ENCODE measurements around the gene OAS3. TPM values are rescaled to one million over a fixed set of nuclear protein-coding genes. Genes with fewer than 3 reads are reported as not detected.
"Not testable (repeated sequence)": the region's sequence is repeated elsewhere in the genome, so short reads cannot be mapped to it uniquely, and the experiment has no call there.

The OAS3 gene
- polyA plus RNA-seq, 1 donor, result 12.3 TPM

GRCh38 chr12:112980491-112981158 lies 42.4 kb downstream of the OAS3 start:
- Histone ChIP-seq H3K27me3 (ENCODE audit: control insufficient read depth, insufficient read depth, low read length) (no peaks in the 10 kb centered on the region), H3K9me3 (ENCODE audit: control insufficient read depth, low read depth, low read length) (no peaks in the 10 kb centered on the region), H3K4me1 (ENCODE audit: control insufficient read depth, insufficient read depth, low read length) (no peaks in the 10 kb centered on the region), H3K36me3 (ENCODE audit: control insufficient read depth, insufficient read depth, low read length) (no peaks in the 10 kb centered on the region), H3K27ac (ENCODE audit: low read length) (no peak overlapping the region), H3K4me3 (ENCODE audit: low read length) (no peak overlapping the region)
- DNase-seq, result no peak
- WGBS (ENCODE audit: insufficient coverage, low lambda C conversion rate), result 100% methylated on average over 1 of the region's 4 CpGs

- Histone ChIP-seq H3K9me3 (ENCODE audit: control insufficient read depth, low read depth, low read length) (no peaks in the 10 kb centered on the region), H3K4me3 (ENCODE audit: low read length) (no peak overlapping the region), H3K36me3 (ENCODE audit: control insufficient read depth, insufficient read depth, low read length) (no peaks in the 10 kb centered on the region), H3K27ac (ENCODE audit: low read length) (no peak overlapping the region), H3K4me1 (ENCODE audit: control insufficient read depth, insufficient read depth, low read length) (no peaks in the 10 kb centered on the region), H3K27me3 (ENCODE audit: control insufficient read depth, insufficient read depth, low read length) (peaks cover 5% of the 10 kb centered on the region)
- no peak for DNase-seq
- no CpG with 5 or more reads among the region's 1 CpG for WGBS (ENCODE audit: insufficient coverage, low lambda C conversion rate)
Observed at GRCh38 chr12:112985642-112986290, 47.5 kb downstream of the OAS3 start.

GRCh38 chr12:112986291-112986800 lies 48.1 kb downstream of the OAS3 start:
- Histone ChIP-seq H3K9me3 (ENCODE audit: control insufficient read depth, low read depth, low read length) (no peaks in the 10 kb centered on the region), H3K27me3 (ENCODE audit: control insufficient read depth, insufficient read depth, low read length) (peaks cover 5% of the 10 kb centered on the region), H3K36me3 (ENCODE audit: control insufficient read depth, insufficient read depth, low read length) (no peaks in the 10 kb centered on the region), H3K4me3 (ENCODE audit: low read length) (no peak overlapping the region), H3K4me1 (ENCODE audit: control insufficient read depth, insufficient read depth, low read length) (no peaks in the 10 kb centered on the region), H3K27ac (ENCODE audit: low read length) (no peak overlapping the region)
- DNase-seq, result no peak
- no CpG with 5 or more reads among the region's 7 CpGs for WGBS (ENCODE audit: insufficient coverage, low lambda C conversion rate)

- no CpG with 5 or more reads among the region's 2 CpGs for whole genome bisulfite sequencing (ENCODE audit: insufficient coverage, low lambda C conversion rate)
Observed at GRCh38 chr12:112987561-112987960, 49.3 kb downstream of the OAS3 start.

GRCh38 chr12:112988224-112988623 lies 50.0 kb downstream of the OAS3 start:
- no peak overlapping the region for H3K4me3 ChIP-seq (ENCODE audit: low read length)
- 50% methylated on average over 1 of the region's 3 CpGs for WGBS (ENCODE audit: insufficient coverage, low lambda C conversion rate)
- peaks cover 5% of the 10 kb centered on the region for H3K27me3 ChIP-seq (ENCODE audit: control insufficient read depth, insufficient read depth, low read length)
- H3K4me1 ChIP-seq (ENCODE audit: control insufficient read depth, insufficient read depth, low read length), result no peaks in the 10 kb centered on the region
- H3K36me3 ChIP-seq (ENCODE audit: control insufficient read depth, insufficient read depth, low read length), result no peaks in the 10 kb centered on the region
- DNase-seq, result no peak
- H3K9me3 ChIP-seq (ENCODE audit: control insufficient read depth, low read depth, low read length), result no peaks in the 10 kb centered on the region
- H3K27ac ChIP-seq (ENCODE audit: low read length), result no peak overlapping the region

More at GRCh38 chr12:112987561-112987960, 49.3 kb downstream of the OAS3 start:
- H3K27ac ChIP-seq (ENCODE audit: low read length), result no peak overlapping the region
- no peaks in the 10 kb centered on the region for H3K9me3 ChIP-seq (ENCODE audit: control insufficient read depth, low read depth, low read length)
- no peaks in the 10 kb centered on the region for H3K36me3 ChIP-seq (ENCODE audit: control insufficient read depth, insufficient read depth, low read length)
- H3K4me3 ChIP-seq (ENCODE audit: low read length), result no peak overlapping the region
- no peak for DNase-seq
- no peaks in the 10 kb centered on the region for H3K4me1 ChIP-seq (ENCODE audit: control insufficient read depth, insufficient read depth, low read length)
- H3K27me3 ChIP-seq (ENCODE audit: control insufficient read depth, insufficient read depth, low read length), result peaks cover 5% of the 10 kb centered on the region

GRCh38 chr12:112988823-112989385 lies 50.6 kb downstream of the OAS3 start:
- not testable (repeated sequence) for H3K4me1 ChIP-seq (ENCODE audit: control insufficient read depth, insufficient read depth, low read length); H3K27ac ChIP-seq (ENCODE audit: low read length); H3K36me3 ChIP-seq (ENCODE audit: control insufficient read depth, insufficient read depth, low read length); H3K4me3 ChIP-seq (ENCODE audit: low read length); H3K9me3 ChIP-seq (ENCODE audit: control insufficient read depth, low read depth, low read length); DNase-seq; H3K27me3 ChIP-seq (ENCODE audit: control insufficient read depth, insufficient read depth, low read length)
- no CpG with 5 or more reads among the region's 3 CpGs for WGBS (ENCODE audit: insufficient coverage, low lambda C conversion rate)

- no peak for DNase-seq
- H3K27me3 ChIP-seq (ENCODE audit: control insufficient read depth, insufficient read depth, low read length), result peaks cover 5% of the 10 kb centered on the region
- no peak overlapping the region for H3K4me3 ChIP-seq (ENCODE audit: low read length)
- H3K36me3 ChIP-seq (ENCODE audit: control insufficient read depth, insufficient read depth, low read length), result no peaks in the 10 kb centered on the region
- H3K9me3 ChIP-seq (ENCODE audit: control insufficient read depth, low read depth, low read length), result no peaks in the 10 kb centered on the region
- no peaks in the 10 kb centered on the region for H3K4me1 ChIP-seq (ENCODE audit: control insufficient read depth, insufficient read depth, low read length)
- H3K27ac ChIP-seq (ENCODE audit: low read length), result no peak overlapping the region
- no CpG with 5 or more reads among the region's 1 CpG for WGBS (ENCODE audit: insufficient coverage, low lambda C conversion rate)
Observed at GRCh38 chr12:112989806-112990205, 51.5 kb downstream of the OAS3 start.

GRCh38 chr12:112992541-112993398 lies 54.5 kb downstream of the OAS3 start:
- peaks cover 5% of the 10 kb centered on the region for H3K27me3 ChIP-seq (ENCODE audit: control insufficient read depth, insufficient read depth, low read length)
- no CpG with 5 or more reads among the region's 2 CpGs for WGBS (ENCODE audit: insufficient coverage, low lambda C conversion rate)
- H3K4me3 ChIP-seq (ENCODE audit: low read length), result no peak overlapping the region
- no peaks in the 10 kb centered on the region for H3K9me3 ChIP-seq (ENCODE audit: control insufficient read depth, low read depth, low read length)
- DNase-seq, result peak in 1 of 2 donors; percentile 13
- H3K27ac ChIP-seq (ENCODE audit: low read length), result no peak overlapping the region
- H3K4me1 ChIP-seq (ENCODE audit: control insufficient read depth, insufficient read depth, low read length), result no peaks in the 10 kb centered on the region
- H3K36me3 ChIP-seq (ENCODE audit: control insufficient read depth, insufficient read depth, low read length), result no peaks in the 10 kb centered on the region

GRCh38 chr12:112995008-112995407 lies 56.7 kb downstream of the OAS3 start:
- no peak overlapping the region for H3K27ac ChIP-seq (ENCODE audit: low read length)
- no peaks in the 10 kb centered on the region for H3K4me1 ChIP-seq (ENCODE audit: control insufficient read depth, insufficient read depth, low read length)
- no peak overlapping the region for H3K4me3 ChIP-seq (ENCODE audit: low read length)
- H3K36me3 ChIP-seq (ENCODE audit: control insufficient read depth, insufficient read depth, low read length), result no peaks in the 10 kb centered on the region
- DNase-seq, result no peak
- 100% methylated on average over 3 of the region's 5 CpGs for WGBS (ENCODE audit: insufficient coverage, low lambda C conversion rate)
- H3K27me3 ChIP-seq (ENCODE audit: control insufficient read depth, insufficient read depth, low read length), result no peaks in the 10 kb centered on the region
- H3K9me3 ChIP-seq (ENCODE audit: control insufficient read depth, low read depth, low read length), result no peaks in the 10 kb centered on the region

GRCh38 chr12:112996501-112996900 lies 58.2 kb downstream of the OAS3 start:
- Histone ChIP-seq H3K36me3 (ENCODE audit: control insufficient read depth, insufficient read depth, low read length) (no peaks in the 10 kb centered on the region), H3K4me1 (ENCODE audit: control insufficient read depth, insufficient read depth, low read length) (no peaks in the 10 kb centered on the region), H3K27ac (ENCODE audit: low read length) (no peak overlapping the region), H3K27me3 (ENCODE audit: control insufficient read depth, insufficient read depth, low read length) (no peaks in the 10 kb centered on the region), H3K9me3 (ENCODE audit: control insufficient read depth, low read depth, low read length) (no peaks in the 10 kb centered on the region), H3K4me3 (ENCODE audit: low read length) (no peak overlapping the region)
- WGBS (ENCODE audit: insufficient coverage, low lambda C conversion rate), result 100% methylated on average over 1 of the region's 8 CpGs
- DNase-seq, result no peak
